NCI-H128 (cell line): ENCODE results near the gene ETV4.

Source experiments
- DNase-seq: peaks from one replicate; lab custom pipeline; 2025; ENCODE audit not compliant: unreplicated experiment; lab: John Stamatoyannopoulos, UW

The ETV4 gene

DNA sequence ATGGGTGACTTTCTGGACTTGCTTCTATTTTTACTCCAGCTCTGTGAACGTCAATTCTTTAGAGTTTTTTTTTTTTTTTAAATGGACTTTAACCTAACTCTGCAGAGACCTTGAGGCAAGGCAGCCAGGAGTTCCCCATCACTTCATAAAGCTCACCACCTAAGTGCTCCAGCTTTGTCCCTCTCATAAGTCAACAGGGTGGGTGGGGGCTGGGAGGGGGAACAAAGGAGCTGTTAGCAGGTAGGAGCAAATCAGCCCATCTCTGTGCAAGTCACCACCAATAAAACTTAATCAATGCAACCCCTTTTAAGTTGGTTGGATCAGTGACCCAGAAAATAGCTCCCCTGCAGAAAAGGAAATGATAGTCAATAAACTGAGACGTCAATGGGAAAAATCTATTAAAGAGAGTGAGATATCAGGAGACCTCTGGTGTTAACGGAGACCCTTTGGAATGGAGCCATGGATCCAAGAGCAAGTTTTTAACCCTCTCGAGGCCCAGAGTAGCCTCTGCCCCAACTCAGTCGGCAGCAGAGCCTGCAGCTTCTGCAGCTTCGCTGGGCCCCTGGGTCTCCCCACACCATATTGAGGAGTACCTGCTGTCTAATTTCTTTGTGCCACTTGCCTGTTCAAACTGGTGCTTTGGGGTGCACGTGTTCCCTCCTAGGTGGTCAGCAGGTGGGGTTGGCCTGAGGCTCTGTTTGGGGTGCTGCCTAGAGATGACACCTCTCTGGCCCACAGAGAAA lies 27.6 kb upstream of the ETV4 start:
- DNase-seq: no peak

DNA sequence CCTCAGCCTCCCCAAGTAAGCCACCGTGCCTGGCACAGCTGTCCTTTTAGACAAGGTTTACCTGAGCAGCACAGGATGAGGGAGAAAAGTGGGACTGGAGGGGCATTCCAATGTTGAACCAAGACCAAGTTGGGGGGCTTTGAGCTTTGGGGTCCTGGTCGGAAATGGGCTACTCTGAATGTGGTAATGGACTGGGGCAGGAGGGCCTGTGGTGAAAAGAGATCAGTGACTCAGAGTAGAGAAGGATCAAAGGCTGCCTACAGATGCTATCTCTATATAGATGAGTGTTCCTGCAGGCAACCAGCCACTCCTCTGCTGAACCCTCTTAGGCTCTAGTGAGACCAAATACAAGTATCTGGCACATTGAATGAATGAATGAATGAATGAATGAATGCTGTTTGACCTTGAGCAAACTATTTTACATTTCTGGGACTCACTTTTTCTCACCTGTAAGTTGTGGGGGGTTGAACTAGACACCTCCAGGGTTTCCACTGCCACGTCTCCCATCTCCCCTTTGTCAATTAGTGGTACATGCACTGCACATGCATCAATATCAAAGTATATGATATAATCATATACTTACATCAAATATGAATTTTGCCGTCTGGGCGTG lies 26.3 kb upstream of the ETV4 start:
- no peak for DNase-seq

DNA sequence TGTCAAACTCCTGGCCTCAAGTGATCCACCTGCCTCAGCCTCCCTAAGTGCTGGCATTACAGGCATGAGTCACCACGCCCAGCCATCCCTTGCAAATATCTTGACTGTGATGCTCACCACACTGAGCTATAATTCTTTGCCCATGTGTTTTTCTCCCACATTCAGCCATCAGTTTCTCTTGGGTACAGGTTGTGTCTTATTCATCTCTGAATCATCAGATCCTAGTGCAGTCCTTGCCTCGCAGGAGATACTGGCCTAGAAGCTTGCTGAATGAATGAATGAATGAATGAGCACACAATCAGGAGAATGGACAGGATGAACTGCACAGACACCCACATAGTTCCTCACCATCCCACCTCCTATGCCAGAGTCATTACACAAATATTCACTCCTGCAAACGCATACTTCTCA lies 24.4 kb upstream of the ETV4 start:
- no peak for DNase-seq

DNA sequence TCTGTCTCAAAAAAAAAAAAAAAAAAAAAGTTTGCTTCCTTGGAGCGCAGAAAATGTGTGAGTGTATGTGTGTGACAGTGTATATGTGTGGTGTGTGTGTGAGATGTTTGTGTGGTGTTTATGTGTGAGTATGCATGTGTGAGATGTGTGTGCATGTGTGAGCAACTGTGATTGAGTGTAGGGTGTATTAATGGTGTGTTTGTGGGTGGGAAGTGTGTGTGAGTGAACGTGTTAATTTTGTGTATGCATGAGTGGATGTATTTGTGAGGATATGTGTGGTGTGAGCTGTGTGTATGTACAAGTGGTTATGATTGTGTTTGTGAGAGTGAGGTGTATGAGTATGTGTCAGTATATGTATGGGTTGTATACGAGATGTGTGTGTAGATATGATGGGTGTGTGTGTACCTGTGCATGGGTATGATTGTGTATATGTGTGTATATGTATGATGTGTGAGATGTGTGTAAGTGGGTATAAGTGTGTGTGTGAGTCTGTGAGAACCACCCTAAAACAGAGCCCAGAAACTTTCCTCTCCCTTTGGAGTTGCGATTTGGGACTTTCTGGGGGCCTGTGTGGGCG lies 22.5 kb upstream of the ETV4 start:
- no peak for DNase-seq

DNA sequence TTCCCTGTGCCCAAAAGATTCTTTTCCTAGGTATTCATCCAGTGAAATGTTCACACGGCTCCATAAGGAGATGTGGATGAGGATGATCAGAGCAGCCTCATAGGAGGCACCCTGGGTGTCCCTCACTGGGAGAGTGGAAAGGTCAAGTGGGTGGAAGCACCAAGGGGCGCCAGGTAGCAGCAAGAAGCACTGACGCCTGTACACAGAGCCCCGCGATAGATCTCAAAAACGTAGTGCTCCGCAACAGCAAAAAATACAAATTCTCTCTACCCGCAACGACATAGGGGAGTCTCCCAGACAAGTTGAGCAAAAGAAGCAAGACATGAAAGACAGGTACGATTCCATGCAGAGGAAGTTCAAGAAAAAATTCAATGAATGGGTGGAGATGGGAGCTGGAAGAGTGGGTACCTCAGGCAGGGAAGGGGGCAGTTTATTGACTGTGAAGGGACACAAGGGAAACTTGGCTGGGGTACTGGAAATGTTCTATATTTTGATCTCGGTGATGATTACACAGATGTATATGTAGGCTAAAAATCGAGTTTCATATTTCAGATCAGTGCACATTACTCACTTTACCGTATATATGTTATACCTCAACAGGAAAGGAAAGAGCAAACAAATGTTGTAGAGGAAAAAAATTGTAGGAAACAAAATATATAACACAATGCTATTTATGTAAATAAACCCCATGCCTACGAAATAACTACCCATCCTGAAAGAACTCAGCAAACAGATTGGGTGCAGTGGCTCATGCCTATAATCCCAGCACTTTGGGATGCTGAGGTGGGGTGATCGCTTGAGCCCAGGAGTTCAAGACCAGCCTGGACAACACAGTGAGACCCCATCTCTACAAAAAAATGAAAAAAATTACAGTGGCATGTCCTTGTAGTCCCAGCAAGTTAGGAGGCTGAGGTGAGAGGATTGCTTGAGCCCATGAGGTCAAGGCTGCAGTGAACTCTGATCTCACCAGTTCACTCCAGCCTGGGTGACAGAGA lies 17.8 kb upstream of the ETV4 start:
- no peak for DNase-seq

DNA sequence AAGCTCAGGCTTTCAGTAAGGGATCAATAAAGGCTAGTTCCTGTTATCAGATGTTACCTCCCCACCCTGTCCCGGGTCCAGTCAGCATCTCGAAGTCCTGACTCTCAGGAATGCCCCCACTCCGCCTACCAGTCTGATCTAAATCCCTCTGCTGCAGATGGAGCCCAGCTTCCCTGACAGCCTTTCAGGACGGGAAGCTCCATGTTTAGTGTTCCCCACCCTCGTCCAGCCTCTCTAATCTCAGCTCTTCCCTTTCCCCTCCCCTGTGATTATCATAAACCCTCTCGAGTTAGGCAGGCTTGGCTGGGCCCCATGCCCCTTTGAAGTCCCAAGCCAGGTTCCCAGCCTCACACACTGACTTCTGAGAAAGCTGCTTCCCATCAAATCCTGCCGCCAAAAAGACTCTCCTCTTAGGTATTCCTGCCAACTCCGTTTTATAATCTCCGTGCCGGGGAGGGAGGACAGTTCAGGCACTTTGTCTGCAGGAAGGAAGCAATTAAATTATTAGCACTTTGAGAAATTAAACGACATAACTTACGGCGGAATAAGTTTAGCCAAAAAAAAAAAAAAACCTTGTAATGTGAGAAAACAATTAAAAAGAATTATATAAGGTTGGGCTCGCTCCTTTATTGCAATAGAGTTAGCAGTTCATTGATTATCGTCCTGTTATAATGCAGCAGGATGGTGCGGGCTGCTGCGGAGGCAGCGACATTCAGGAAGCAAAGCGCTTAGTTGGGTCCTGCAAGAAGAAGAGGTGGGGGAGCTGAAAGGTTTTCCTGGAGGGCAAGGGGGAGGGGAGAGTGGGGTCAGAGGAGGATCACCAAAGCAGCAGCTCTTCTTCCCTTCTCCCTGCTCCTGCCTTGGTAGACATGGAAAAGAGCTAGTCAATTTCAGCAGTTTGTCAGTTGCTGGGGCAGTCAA lies 16.8 kb upstream of the ETV4 start:
- DNase-seq: no peak

DNA sequence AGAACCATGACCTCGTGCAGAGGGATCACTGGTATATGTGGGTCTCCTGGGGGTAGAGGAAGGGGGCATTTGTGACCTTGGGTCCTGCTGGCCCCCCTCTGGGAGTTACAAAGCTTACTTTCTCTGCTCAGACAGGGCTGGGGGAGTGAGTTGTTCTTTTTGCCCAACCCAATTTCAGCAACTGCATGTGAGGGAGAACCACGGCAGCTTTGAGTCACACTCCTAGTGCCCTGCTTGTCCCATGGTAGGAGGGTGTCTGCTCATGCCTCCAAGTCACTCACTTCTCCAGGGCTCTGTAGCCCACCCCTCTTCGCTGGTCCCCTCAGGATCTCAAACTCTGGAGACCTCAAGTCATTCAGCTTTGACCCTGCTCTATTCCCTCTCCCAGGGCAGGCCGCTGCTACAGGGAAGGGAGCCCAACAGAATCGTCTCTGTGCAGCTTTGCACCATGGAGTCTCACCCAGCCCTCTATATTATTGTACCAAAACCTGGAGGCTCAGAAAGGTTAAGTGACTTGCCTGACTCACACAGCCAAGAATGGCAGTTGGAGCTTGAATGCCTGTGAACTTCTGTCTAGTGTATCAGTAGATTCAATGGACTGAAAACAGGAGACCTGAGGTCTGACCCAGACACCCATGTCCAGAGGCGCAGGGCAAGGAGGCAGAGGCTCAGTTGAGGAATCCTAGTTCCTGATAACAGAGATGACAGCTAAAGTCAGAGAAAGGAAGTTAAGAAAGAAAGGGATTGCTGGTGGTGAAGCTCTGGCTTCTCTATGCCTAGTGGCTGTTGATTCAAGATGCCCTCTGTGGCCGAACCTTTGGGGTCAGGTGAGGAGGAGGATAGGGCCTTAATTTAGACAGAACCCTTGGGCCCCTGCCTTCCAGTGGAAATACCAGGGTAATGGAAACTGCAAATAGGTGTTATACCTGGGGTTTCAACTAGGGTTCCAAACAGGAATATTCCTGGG lies 14.6 kb upstream of the ETV4 start:
- no peak for DNase-seq

DNA sequence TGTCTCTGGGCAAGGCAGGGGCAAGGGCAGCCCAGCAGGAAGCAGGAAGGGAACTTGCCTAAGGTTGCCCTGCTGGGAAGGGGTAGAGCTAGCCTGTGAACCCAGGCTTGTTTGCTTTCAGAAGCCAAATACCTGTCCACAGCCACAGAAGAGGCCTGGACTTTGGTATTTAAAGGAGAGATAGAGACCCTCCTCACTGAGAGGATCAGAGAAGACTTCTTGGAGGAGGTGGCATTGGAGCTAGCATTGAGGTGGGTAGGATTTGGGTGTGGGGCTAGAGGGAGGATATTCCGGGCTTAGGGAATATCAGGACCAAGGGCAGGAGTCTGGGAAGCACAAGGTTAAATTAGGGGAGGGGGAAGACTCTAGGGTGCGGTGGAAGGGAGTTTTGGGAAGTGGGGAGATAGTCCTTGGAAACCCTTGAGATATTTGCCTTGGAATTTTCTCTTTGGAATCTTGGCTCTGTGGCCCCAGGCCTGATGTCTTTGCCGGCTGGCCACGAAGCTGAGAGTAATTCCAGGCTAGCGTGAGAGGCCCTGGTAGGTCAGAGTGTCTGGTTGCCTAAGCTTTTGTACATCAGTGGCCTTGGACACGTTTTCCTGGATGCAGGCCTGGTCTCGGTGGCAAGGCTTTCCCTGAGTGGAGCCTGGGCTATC lies 13.1 kb upstream of the ETV4 start:
- no peak for DNase-seq

DNA sequence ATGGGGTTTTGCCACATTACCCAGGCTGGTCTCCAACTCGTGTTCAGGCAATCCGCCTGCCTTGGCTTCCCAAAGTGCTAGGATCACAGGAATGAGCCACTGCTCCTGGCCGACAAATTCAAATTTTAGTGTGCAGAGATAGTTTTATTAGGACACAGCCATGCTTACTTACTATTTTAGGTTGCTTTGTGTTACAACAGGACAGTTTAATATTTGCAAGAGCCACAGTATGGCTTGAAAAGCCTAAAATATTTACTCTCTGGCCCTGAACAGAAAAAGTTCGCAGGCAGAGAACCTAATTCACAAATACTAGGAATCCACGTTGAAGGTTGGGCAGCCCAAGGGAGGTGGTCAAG lies 12.6 kb upstream of the ETV4 start:
- DNase-seq: no peak

DNA sequence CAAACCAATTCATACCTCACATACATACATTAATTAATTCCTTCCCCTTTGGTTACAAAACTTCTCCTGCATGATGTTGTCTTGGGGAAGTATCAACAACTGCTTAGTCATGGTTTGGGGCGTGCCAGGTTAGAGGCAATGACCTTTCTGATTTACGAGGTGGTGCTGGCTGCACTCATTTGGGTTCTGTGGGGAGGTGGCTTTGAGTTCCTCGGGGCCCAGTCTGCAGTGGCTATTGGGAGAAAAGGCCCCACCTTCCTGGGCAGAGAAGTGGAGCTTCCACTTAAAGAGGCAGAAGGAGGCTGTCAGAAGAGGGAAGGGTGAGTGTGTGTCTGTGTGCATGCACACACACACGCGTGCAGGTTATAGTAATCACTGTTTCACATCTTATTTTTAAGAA lies 10.2 kb upstream of the ETV4 start:
- DNase-seq: no peak

DNA sequence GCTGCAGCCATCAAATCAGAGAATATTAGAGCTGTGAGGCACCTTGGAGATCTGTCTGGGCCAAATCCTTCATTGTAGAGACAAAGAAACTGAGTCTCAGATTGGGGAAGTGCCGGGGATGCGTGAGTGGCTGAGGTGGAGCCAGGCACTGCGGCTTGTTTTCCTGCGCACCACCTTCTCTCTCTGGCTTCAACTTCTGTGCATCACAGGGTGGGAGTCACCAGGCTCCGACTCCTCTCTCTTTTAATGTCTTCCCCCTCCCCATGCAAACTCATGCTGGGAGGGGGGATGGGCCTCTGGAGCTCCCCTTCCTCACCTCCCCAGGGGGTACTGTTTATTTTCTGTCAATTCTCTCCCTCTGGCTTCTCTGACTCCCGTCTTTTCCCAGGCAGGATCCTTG lies 8.7 kb upstream of the ETV4 start:
- no peak for DNase-seq

DNA sequence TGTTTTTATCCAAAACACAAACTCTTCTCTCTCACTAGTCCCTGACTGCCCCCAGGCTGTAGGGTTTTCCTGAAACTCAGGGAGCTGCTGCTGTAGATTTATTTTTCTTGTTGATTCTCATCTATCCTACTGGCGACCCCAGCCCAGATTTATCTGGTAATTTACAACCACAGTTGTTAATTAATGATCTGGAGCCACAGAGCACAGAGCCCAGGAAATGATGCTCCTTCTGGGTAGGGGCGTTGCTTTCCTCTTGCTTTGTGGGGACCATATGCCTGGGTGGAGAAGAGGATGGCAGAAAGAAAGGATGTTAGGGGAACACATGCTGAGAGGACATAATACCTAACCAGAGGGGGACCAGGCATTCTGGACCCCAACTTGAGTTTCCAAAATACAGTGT lies 7.4 kb upstream of the ETV4 start:
- DNase-seq: no peak

DNA sequence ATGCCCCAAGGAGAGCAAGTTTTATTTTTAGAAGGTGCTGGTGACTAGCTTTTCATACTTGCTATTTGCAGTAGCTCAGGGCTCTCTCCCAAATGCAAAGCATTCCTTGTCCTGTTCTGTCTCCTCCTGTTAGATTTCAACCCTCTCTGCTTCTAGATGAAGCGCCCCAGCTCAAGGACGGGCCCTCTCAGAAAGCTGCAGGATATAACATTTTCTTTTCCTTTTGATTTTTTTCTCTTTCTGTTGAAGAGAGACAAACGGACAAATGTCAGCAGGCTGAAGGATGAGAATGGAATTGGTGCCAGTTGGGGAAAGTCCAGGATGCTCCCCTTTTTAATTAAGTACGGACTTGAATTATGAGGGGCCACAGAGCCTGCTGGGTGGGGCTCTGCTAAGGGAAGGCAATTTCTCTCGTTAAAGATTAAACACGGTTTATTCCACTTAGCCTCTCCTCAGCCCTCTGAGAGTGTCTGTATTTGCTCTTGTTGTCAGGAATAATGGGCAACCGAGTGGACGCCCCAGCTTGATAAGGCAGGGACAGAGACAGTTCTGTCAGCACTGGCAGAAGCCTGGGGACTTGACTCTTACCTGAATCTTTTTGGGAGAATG lies 6.2 kb upstream of the ETV4 start:
- no peak for DNase-seq

DNA sequence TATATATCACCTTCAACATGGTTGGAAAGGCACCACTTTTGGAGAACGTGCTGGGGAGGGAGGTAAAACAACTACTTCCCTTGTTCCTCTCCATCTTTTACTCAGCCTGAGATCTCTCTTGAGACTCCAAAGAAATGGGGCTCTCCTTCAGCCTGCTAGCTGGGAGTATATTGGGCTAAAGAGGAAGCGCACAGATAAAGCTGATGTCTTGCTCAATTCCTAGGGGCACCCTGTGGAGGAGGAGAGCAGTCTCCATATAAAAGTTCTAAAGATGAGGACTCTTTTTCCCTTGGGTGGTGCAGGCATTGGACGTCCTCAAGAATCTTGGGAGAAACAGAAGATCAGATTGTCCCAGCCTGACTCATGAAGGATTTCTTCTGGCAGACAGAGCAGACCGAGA lies 4.6 kb upstream of the ETV4 start:
- DNase-seq: no peak

DNA sequence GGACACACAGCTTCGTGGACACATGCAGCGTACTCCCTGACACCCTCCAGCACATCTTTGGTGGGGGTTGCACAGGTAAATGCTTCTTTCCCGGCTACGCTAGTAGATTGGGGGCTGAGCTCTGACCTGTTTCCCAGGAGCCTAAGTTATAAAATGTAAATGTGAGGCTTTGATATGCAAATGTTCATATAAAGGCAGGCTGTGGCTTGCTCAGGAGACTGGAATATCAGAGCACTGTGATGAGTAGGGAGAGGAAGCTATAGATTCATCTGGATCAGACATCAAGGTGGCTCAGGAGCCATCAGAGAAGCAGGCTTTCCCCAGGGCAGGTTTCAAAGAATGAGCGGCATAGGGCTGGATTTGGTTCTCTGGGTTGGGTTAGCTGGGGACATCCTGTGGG lies 3.4 kb upstream of the ETV4 start:
- no peak for DNase-seq

DNA sequence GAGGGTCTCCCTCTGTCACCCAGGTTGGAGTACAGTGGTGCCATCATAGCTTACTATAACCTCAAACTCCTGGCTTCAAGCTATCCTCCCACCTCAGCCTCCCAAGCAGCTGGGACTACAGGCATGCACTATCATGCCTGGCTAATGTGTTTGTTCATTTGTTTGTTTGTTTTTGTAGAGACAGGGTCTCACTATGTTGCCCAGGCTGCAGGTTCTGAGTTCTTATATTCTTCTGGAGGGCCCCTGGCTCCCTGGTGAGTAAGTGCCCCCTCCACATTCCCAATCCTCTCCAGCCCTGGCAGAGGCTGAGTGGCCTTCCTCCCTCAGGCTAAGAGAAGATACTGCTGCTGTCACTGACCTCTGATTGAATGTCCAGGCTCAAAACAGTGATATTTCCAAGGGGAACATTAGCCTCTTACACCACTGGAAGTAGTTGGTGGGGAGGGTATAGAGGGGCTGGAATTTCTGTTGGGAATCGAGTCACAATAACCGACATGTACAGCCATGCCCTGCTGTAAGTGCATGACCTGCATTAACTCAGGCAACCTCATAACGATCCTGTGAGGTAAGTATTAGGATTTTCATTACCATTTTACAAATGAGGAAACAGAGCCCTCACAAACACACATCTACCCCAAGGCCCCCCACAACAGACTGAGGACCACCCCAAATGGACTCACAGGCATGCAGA lies 2.7 kb upstream of the ETV4 start:
- DNase-seq: no peak

DNA sequence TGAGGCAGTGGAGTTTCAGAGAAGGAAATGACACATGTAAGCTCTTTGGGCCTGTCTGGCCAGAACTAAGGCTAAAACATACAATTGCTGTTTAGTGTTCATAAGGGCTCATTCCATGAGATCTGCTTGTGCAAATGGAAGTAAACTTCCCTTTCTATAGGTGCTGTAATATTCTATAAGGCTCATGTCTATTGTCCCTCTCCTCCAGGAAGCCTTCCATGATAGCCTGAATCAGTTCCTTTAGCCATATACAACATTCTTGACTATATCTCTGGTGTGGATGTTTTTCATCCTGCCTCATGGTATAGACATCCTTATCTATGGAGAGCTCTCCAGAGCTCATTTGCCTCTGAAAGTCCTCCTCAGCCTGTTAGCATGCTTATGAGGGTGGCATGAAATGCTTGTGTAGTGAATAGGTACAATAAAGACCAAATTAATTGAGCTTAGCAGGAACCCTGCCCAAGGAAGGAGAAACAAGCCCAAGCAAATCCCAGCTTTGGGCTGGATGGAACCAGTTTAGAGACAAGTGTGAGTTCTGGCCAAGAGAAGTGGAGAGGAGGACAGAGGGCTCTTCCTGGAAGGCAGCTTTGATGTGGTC lies 1.6 kb upstream of the ETV4 start:
- DNase-seq: no peak

DNA sequence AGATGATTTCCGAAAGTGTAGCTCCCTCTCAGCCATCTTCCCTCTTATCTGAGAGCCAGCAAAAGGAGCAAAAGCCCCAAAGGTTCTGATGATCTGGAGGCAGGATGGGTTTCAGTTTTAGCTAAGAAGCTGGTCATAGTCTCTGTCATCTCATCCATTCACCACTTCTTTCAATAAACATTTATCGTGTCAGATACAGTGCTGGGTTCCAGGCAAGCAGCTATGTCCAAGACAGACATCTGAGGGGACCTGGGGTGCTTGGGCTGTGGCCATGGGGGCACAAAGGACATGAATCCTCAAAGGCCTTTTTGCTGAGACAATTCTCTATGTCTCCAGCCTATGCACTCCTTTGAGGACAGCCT lies 1.0 kb upstream of the ETV4 start:
- no peak for DNase-seq
